ENCODE measurements around the gene KIF12.

DNA sequence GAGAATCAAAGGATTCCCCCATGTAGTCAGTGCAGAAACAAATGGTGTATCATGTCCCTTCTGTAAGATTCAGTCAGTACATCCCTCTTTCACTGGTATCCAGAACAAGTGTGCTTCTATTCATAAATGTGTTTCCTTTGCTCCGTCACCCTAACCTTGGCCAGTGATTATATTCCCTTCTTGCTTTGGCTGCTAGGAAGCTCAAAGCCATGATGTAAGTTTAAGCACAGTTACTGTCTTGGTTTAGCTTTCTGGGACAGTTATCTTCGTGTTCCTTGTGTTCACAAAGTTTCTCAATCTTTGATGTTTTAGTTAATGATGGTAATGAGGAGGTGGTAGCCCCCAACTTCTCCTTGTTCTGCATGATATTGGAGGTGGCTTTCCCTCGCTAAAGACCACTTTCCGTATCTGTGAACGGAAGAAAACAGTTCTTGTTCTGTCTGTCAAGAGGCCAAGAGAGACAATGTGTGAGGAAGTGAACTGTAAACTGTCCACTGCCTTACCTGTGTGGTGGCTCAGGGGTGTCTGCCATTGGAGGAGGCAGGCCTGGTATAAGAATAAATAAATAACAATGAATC is 18.8 kb downstream of the KIF12 start:
- TF ChIP-seq POLR2A (IDR thresholded peaks at IDR 0.05; ENCODE audit: low read depth, low read length) = no peak
- no peak for TF ChIP-seq TAF1 (IDR thresholded peaks at IDR 0.05; ENCODE audit: borderline replicate concordance, low read depth, low read length)

All from GM12892 (cell line).